HG03354 (cell line): ENCODE results near the gene POLR1C.
"Not testable (repeated sequence)": the region's sequence is repeated elsewhere in the genome, so short reads cannot be mapped to it uniquely, and the experiment has no call there.

Experiments
- ATAC-seq: cut with Tn5 transposase; IDR thresholded peaks from one replicate; pipeline ENCODE4 v1.9.1; 2021; ENCODE audit warnings: mild to moderate bottlenecking; ENCODE audit not compliant: unreplicated experiment, poor library complexity, severe bottlenecking

Gene POLR1C

GRCh38 chr6:43491750-43492661 lies 24.9 kb upstream of the POLR1C start:
- no peak for ATAC-seq

GRCh38 chr6:43492673-43493072 lies 24.2 kb upstream of the POLR1C start:
- ATAC-seq, result no peak

GRCh38 chr6:43493230-43493629 lies 23.7 kb upstream of the POLR1C start:
- ATAC-seq, result no peak

GRCh38 chr6:43493833-43494232 lies 23.1 kb upstream of the POLR1C start:
- no peak for ATAC-seq

GRCh38 chr6:43494321-43494720 lies 22.6 kb upstream of the POLR1C start:
- no peak for ATAC-seq

- ATAC-seq, result no peak
Observed at GRCh38 chr6:43494766-43495165, 22.1 kb upstream of the POLR1C start.

- no peak for ATAC-seq
Observed at GRCh38 chr6:43495409-43495941, 21.4 kb upstream of the POLR1C start.

- no peak for ATAC-seq
Observed at GRCh38 chr6:43496370-43497128, 20.3 kb upstream of the POLR1C start.

GRCh38 chr6:43497129-43497396 lies 19.8 kb upstream of the POLR1C start:
- no peak for ATAC-seq

GRCh38 chr6:43497689-43498088 lies 19.2 kb upstream of the POLR1C start:
- ATAC-seq, result no peak

- ATAC-seq, result not testable (repeated sequence)
Observed at GRCh38 chr6:43498291-43498690, 18.6 kb upstream of the POLR1C start.

- no peak for ATAC-seq
Observed at GRCh38 chr6:43499028-43499815, 17.7 kb upstream of the POLR1C start.

GRCh38 chr6:43500921-43501320 lies 16.0 kb upstream of the POLR1C start:
- no peak for ATAC-seq

GRCh38 chr6:43502666-43503065 lies 14.2 kb upstream of the POLR1C start:
- no peak for ATAC-seq

- no peak for ATAC-seq
Observed at GRCh38 chr6:43503443-43503842, 13.4 kb upstream of the POLR1C start.

GRCh38 chr6:43504756-43505593 lies 11.9 kb upstream of the POLR1C start:
- no peak for ATAC-seq

- ATAC-seq, result no peak
Observed at GRCh38 chr6:43505718-43506117, 11.2 kb upstream of the POLR1C start.

GRCh38 chr6:43506171-43506570 lies 10.7 kb upstream of the POLR1C start:
- no peak for ATAC-seq
